ENCODE results near the gene MMP27.

The MMP27 gene

GRCh38 chr11:102662607-102663006 is 43.0 kb downstream of the MMP27 start:
- Histone ChIP-seq H3K4me1 (ENCODE audit: control insufficient read depth, low read length) (no peaks in the 10 kb centered on the region), H3K4me3 (ENCODE audit: low read length) (no peak overlapping the region), H3K4me2 (ENCODE audit: low read length) (no peak overlapping the region), H3K9me2 (replicated peaks; ENCODE audit: control insufficient read depth, low read length) (no peaks in the 10 kb centered on the region), H3K27me3 (ENCODE audit: control insufficient read depth, low read length) (peaks cover 3% of the 10 kb centered on the region; the same call in 1 of the 2 replicates), H3K79me2 (ENCODE audit: control insufficient read depth, low read length) (no peaks in the 10 kb centered on the region), H3F3A (ENCODE audit: control insufficient read depth, insufficient read depth) (peaks cover 4% of the 10 kb centered on the region; the same call in 1 of the 2 replicates), H3K27ac (ENCODE audit: low read depth, low read length) (no peak overlapping the region), H3K9me3 (ENCODE audit: control insufficient read depth, insufficient read depth, low read length) (no peaks in the 10 kb centered on the region), H4K20me1 (ENCODE audit: control insufficient read depth, insufficient read depth, low read depth, low read length) (no peaks in the 10 kb centered on the region), H3K36me3 (ENCODE audit: control insufficient read depth, low read length) (no peaks in the 10 kb centered on the region)
- no peak for TF ChIP-seq CTCF (IDR thresholded peaks at IDR 0.05; ENCODE audit: low read depth, low read length, poor library complexity, severe bottlenecking)
- no peak for TF ChIP-seq EZH2phosphoT487 (IDR thresholded peaks at IDR 0.05; ENCODE audit: borderline replicate concordance, low read length)

GRCh38 chr11:102661040-102661439 is 44.5 kb downstream of the MMP27 start:
- H3K27ac ChIP-seq (ENCODE audit: low read depth, low read length) = no peak overlapping the region
- no peaks in the 10 kb centered on the region for H4K20me1 ChIP-seq (ENCODE audit: control insufficient read depth, insufficient read depth, low read depth, low read length)
- no peak overlapping the region for H3K4me3 ChIP-seq (ENCODE audit: low read length)
- no peak for TF ChIP-seq CTCF (IDR thresholded peaks at IDR 0.05; ENCODE audit: low read depth, low read length, poor library complexity, severe bottlenecking)
- no peak for TF ChIP-seq EZH2phosphoT487 (IDR thresholded peaks at IDR 0.05; ENCODE audit: borderline replicate concordance, low read length)
- no peak overlapping the region for H3K4me2 ChIP-seq (ENCODE audit: low read length)
- H3K4me1 ChIP-seq (ENCODE audit: control insufficient read depth, low read length) = no peaks in the 10 kb centered on the region
- H3K36me3 ChIP-seq (ENCODE audit: control insufficient read depth, low read length) = no peaks in the 10 kb centered on the region
- H3F3A ChIP-seq (ENCODE audit: control insufficient read depth, insufficient read depth) = no peaks in the 10 kb centered on the region
- H3K79me2 ChIP-seq (ENCODE audit: control insufficient read depth, low read length) = no peaks in the 10 kb centered on the region
- H3K9me2 ChIP-seq (replicated peaks; ENCODE audit: control insufficient read depth, low read length) = no peaks in the 10 kb centered on the region
- H3K27me3 ChIP-seq (ENCODE audit: control insufficient read depth, low read length) = peaks cover 8% of the 10 kb centered on the region; the same call in 1 of the 2 replicates
- no peaks in the 10 kb centered on the region for H3K9me3 ChIP-seq (ENCODE audit: control insufficient read depth, insufficient read depth, low read length)

DNA sequence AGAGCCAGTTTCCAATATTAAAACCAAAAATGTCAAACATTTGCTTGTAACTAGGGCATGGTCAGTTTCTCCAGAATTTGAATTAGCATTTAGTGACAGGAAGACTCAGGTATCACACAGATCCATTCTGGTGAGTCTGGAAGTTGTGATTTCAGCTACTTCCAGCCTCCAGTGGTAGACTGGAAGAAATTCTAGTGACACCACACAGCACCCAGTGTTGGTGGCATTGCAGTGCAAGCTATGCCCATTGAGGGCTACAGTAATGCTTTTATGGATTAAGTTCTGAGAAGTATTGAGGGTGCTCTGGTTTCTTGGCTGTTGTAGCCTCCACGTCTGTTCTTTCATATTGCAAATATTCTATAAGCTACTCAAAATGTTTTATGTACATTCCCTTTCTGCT is 49.0 kb downstream of the MMP27 start:
- no peaks in the 10 kb centered on the region for H3K79me2 ChIP-seq (ENCODE audit: control insufficient read depth, low read length)
- H3K27me3 ChIP-seq (ENCODE audit: control insufficient read depth, low read length) = peaks cover 8% of the 10 kb centered on the region; the same call in 1 of the 2 replicates
- no peaks in the 10 kb centered on the region for H3K4me1 ChIP-seq (ENCODE audit: control insufficient read depth, low read length)
- no peaks in the 10 kb centered on the region for H3K36me3 ChIP-seq (ENCODE audit: control insufficient read depth, low read length)
- no peak overlapping the region for H3K4me3 ChIP-seq (ENCODE audit: low read length)
- no peaks in the 10 kb centered on the region for H3F3A ChIP-seq (ENCODE audit: control insufficient read depth, insufficient read depth)
- H3K27ac ChIP-seq (ENCODE audit: low read depth, low read length) = no peak overlapping the region
- H3K4me2 ChIP-seq (ENCODE audit: low read length) = no peak overlapping the region
- TF ChIP-seq CTCF (IDR thresholded peaks at IDR 0.05; ENCODE audit: low read depth, low read length, poor library complexity, severe bottlenecking) = no peak
- H3K9me3 ChIP-seq (ENCODE audit: control insufficient read depth, insufficient read depth, low read length) = peaks cover 3% of the 10 kb centered on the region; the same call in 1 of the 2 replicates
- H4K20me1 ChIP-seq (ENCODE audit: control insufficient read depth, insufficient read depth, low read depth, low read length) = no peaks in the 10 kb centered on the region
- no peaks in the 10 kb centered on the region for H3K9me2 ChIP-seq (replicated peaks; ENCODE audit: control insufficient read depth, low read length)

All from DOHH2 (cell line).